ENCODE data around the gene MAPK12. TPM values are rescaled to one million over a fixed set of nuclear protein-coding genes. Genes with fewer than 3 reads are reported as not detected.

MAPK12 gene
- total RNA-seq, 1 donor from 2014 or later: 33.4 TPM

DNA sequence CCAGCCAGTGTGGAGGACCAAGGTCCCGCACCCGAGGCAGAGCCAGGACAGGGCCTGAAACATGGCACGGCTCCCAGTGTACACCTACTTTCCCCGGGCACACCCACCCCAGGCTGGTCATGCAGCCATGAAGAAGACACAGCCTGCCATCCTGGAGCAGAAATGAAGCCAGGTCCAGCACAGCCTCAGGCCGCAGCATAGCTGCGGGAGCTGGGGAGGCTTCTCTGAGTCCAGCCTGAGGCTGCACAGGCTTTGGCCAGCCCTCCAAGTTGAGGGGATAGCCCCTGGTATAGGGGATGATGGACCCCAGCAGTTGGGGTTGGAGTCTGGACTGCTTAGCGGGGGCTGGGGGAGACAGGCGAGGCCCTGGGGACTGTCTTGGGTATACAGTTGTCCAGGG, 7.5 kb downstream of the MAPK12 start:
- Mint-ChIP-seq H3K4me1 (ENCODE audit: unreplicated experiment) (no peaks in the 10 kb centered on the region), H3K9me3 (ENCODE audit: unreplicated experiment) (no peaks in the 10 kb centered on the region), H3K4me3 (ENCODE audit: unreplicated experiment) (no peak overlapping the region), H3K36me3 (ENCODE audit: low read depth, unreplicated experiment) (no peaks in the 10 kb centered on the region), H3K27me3 (ENCODE audit: unreplicated experiment) (peaks cover 3% of the 10 kb centered on the region), H3K27ac (ENCODE audit: unreplicated experiment) (no peak overlapping the region)
- no peak for DNase-seq (ENCODE audit: low spot score)
- TF ChIP-seq, protein P1, sequence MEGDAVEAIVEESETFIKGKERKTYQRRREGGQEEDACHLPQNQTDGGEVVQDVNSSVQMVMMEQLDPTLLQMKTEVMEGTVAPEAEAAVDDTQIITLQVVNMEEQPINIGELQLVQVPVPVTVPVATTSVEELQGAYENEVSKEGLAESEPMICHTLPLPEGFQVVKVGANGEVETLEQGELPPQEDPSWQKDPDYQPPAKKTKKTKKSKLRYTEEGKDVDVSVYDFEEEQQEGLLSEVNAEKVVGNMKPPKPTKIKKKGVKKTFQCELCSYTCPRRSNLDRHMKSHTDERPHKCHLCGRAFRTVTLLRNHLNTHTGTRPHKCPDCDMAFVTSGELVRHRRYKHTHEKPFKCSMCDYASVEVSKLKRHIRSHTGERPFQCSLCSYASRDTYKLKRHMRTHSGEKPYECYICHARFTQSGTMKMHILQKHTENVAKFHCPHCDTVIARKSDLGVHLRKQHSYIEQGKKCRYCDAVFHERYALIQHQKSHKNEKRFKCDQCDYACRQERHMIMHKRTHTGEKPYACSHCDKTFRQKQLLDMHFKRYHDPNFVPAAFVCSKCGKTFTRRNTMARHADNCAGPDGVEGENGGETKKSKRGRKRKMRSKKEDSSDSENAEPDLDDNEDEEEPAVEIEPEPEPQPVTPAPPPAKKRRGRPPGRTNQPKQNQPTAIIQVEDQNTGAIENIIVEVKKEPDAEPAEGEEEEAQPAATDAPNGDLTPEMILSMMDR (IDR thresholded peaks at IDR 0.05; ENCODE audit: unreplicated experiment): no peak

DNA sequence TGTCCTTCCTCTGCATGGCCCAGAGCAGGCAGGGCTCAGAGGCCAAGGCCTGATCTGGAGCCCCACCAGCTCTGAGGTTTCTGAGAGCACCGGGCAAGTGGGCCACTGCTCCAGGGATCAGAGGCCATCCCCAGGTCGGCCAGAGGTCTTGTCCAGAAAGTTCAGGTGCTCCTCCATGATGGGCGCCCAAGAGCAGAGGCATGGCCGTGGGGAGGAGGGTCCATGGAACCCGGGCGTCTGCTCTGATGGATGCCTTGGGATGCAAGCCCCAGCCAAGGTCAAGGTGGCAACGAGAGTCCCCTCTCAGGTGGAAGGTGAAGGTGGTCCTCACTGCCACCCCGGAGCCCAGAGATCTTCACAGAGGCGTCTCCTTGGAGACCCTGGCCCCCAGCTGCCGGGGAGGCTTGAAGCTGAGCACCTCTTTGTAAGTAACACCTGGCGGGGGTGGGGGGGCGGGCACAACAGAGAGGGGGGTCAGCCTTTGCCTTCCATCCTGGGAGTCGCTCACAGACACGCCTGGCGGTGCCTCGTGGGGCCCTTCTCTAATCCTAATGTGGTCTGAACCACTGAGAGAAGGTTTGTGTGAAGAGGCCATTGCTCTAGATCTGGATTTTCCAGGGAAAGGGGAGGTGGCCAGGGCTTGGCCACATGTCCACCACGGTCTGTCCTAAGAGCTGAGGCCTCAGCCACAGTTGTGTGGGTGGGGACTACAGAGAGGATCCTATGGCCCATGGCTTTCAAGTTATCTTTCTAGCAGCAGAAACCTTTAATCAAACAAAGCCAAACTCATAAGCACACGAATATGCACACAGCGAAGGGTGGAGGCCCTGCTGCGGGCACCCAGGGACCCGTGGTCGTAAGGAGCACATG, 8.2 kb downstream of the MAPK12 start:
- H3K36me3 Mint-ChIP-seq (ENCODE audit: low read depth, unreplicated experiment): no peaks in the 10 kb centered on the region
- DNase-seq (ENCODE audit: low spot score): no peak
- peaks cover 2% of the 10 kb centered on the region for H3K27me3 Mint-ChIP-seq (ENCODE audit: unreplicated experiment)
- no peak overlapping the region for H3K4me3 Mint-ChIP-seq (ENCODE audit: unreplicated experiment)
- TF ChIP-seq, protein P1 (IDR thresholded peaks at IDR 0.05; ENCODE audit: unreplicated experiment): no peak
- no peaks in the 10 kb centered on the region for H3K9me3 Mint-ChIP-seq (ENCODE audit: unreplicated experiment)
- H3K4me1 Mint-ChIP-seq (ENCODE audit: unreplicated experiment): no peaks in the 10 kb centered on the region
- H3K27ac Mint-ChIP-seq (ENCODE audit: unreplicated experiment): no peak overlapping the region

DNA sequence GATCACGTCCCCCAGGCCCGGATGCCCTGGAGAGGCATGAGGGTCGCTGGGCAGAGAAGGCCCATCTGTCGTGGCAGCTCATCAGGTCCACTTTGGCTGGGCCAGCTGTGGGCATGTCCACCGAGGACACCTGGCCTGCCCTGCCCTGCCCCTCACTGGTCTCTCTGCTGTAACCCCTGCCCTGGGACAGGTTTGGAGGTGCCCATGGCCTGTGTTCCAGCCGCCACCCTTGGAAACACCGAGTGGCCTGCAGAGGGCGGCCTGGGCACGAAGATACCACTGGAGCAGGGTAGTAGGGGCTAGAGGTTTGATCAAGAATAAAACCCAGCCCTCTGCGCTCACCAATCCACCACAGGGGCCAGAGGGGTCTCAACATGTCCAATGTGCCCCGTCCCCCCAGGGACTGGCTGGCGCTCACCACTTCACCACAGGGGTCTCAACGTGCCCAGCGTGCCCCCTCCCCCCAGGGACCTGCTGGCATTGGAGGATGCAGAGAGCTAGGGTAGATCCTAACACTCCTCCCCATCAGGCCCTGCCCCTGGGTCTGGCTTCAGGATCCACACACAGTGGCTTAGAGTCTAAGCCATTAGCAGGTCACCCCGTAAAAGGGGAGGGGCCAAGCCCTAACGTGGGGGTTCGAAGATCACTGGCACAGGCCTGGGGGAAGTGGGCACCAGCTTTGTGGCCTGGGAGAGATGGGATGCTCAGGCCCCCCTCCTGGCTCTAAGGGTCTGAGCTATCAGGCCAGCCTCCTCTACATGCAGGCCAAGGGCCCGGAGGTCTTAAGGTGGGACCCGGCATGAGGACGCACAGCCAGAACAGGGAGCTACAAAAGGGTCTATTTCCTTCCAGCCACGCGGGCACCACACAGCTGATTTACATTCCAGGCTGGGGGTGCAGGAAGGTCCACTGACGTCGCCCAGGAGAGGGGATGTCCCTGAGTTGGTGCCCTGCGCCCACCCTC, 9.1 kb downstream of the MAPK12 start:
- TF ChIP-seq, protein P1 (IDR thresholded peaks at IDR 0.05; ENCODE audit: unreplicated experiment): no peak
- Mint-ChIP-seq H3K27me3 (ENCODE audit: unreplicated experiment) (no peaks in the 10 kb centered on the region), H3K4me3 (ENCODE audit: unreplicated experiment) (no peak overlapping the region), H3K4me1 (ENCODE audit: unreplicated experiment) (no peaks in the 10 kb centered on the region), H3K27ac (ENCODE audit: unreplicated experiment) (no peak overlapping the region), H3K36me3 (ENCODE audit: low read depth, unreplicated experiment) (no peaks in the 10 kb centered on the region), H3K9me3 (ENCODE audit: unreplicated experiment) (no peaks in the 10 kb centered on the region)
- peak; percentile 76 for DNase-seq (ENCODE audit: low spot score)

DNA sequence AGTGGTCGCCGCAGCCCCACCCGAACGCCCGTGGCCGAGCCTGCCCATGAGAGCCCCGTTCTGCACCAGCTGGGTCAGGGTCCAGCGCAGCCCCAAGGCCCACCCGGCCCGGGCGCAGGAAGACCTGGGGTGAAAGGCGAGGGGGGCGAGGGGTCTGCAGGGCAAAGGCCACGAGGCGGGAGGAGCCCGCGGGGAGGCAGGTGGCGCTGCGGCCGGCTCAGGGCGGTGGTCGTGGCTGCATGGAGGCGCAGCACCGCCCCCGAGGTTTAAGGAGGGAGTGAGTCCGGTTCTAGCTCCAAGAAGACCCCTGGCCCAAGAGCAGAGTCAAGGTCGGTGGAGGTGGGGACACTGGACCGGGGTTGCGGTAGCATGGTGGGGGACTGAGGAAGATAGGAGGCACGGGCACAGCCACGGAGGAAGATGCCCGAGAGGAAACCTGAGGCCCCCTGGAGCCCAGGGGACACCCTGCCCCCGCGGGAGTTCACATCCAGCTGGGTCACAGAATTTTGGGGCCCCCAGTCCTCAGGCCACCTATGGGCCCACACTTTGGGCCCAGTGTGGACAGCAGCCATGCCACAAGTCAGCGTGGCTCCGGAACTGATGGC, 9.9 kb downstream of the MAPK12 start:
- Mint-ChIP-seq H3K4me3 (ENCODE audit: unreplicated experiment) (no peak overlapping the region), H3K36me3 (ENCODE audit: low read depth, unreplicated experiment) (no peaks in the 10 kb centered on the region), H3K4me1 (ENCODE audit: unreplicated experiment) (no peaks in the 10 kb centered on the region), H3K9me3 (ENCODE audit: unreplicated experiment) (no peaks in the 10 kb centered on the region), H3K27ac (ENCODE audit: unreplicated experiment) (no peak overlapping the region), H3K27me3 (ENCODE audit: unreplicated experiment) (no peaks in the 10 kb centered on the region)
- DNase-seq (ENCODE audit: low spot score): no peak
- TF ChIP-seq, protein P1 (IDR thresholded peaks at IDR 0.05; ENCODE audit: unreplicated experiment): no peak
